HG03108 (cell line): ENCODE results near the gene ILF2.
"Not testable (repeated sequence)": the region's sequence is repeated elsewhere in the genome, so short reads cannot be mapped to it uniquely, and the experiment has no call there.

Source experiments
- ATAC-seq: cut with Tn5 transposase; IDR thresholded peaks from one replicate; pipeline ENCODE4 v1.9.1; 2021; ENCODE audit warnings: moderate library complexity; ENCODE audit not compliant: unreplicated experiment

ILF2 gene

GRCh38 chr1:153649863-153650235 lies 20.9 kb downstream of the ILF2 start:
- ATAC-seq, result no peak

- ATAC-seq, result no peak
Measured at GRCh38 chr1:153649137-153649862, 21.5 kb downstream of the ILF2 start.

- no peak for ATAC-seq
Measured at GRCh38 chr1:153648000-153648643, 22.7 kb downstream of the ILF2 start.

- ATAC-seq, result no peak
Measured at GRCh38 chr1:153647346-153647714, 23.5 kb downstream of the ILF2 start.

- ATAC-seq, result no peak
Measured at GRCh38 chr1:153646672-153647345, 24.0 kb downstream of the ILF2 start.

GRCh38 chr1:153643816-153644215 lies 27.0 kb downstream of the ILF2 start:
- ATAC-seq, result no peak

GRCh38 chr1:153643100-153643499 lies 27.7 kb downstream of the ILF2 start:
- ATAC-seq, result no peak

- ATAC-seq, result no peak
Measured at GRCh38 chr1:153642161-153642560, 28.6 kb downstream of the ILF2 start.

GRCh38 chr1:153640861-153641260 lies 29.9 kb downstream of the ILF2 start:
- no peak for ATAC-seq

GRCh38 chr1:153640213-153640612 lies 30.6 kb downstream of the ILF2 start:
- ATAC-seq, result not testable (repeated sequence)

- no peak for ATAC-seq
Measured at GRCh38 chr1:153639280-153639679, 31.5 kb downstream of the ILF2 start.

- ATAC-seq, result no peak
Measured at GRCh38 chr1:153638261-153638660, 32.5 kb downstream of the ILF2 start.

GRCh38 chr1:153636312-153636711 lies 34.5 kb downstream of the ILF2 start:
- ATAC-seq, result no peak

GRCh38 chr1:153635872-153636271 lies 34.9 kb downstream of the ILF2 start:
- ATAC-seq, result no peak

- ATAC-seq, result peak; percentile 95
Measured at GRCh38 chr1:153633754-153634665, 36.8 kb downstream of the ILF2 start, which contains the start of gene CHTOP. TSS of gene CHTOP (plus strand) at chr1:153634066. CDS start at chr1:153636589, 2,523 bp downstream.

GRCh38 chr1:153633161-153633753 lies 37.5 kb downstream of the ILF2 start:
- no peak for ATAC-seq

GRCh38 chr1:153631047-153632022 lies 39.5 kb downstream of the ILF2 start:
- ATAC-seq, result no peak

- ATAC-seq, result no peak
Measured at GRCh38 chr1:153630384-153630783, 40.4 kb downstream of the ILF2 start.

GRCh38 chr1:153629971-153630370 lies 40.8 kb downstream of the ILF2 start:
- no peak for ATAC-seq

- ATAC-seq, result no peak
Measured at GRCh38 chr1:153629343-153629665, 41.5 kb downstream of the ILF2 start.
